GM12864 (cell line): ENCODE measurements around the gene HID1.
A peak's percentile ranks its signal among the peaks of the same experiment; 100 is the strongest.

ENCODE experiments used
- DNase-seq: peaks from one replicate; pipeline ENCODE4 v3.0.0-alpha.2; 2011; ENCODE audit warnings: low read depth
- H3K4me3 ChIP-seq: 2 replicates; pipeline ENCODE4 v1.5.1; 2011; ENCODE audit warnings: mild to moderate bottlenecking, low read depth, low read length, control low read depth
- TF ChIP-seq, protein P1 (sequence below): IDR thresholded peaks from 2 replicates; pipeline ENCODE4 v1.5.1; 2011; ENCODE audit warnings: low read depth, mild to moderate bottlenecking, moderate library complexity, low read length, control low read depth, inconsistent platforms; ENCODE audit errors: missing control alignments

HID1 gene

DNA sequence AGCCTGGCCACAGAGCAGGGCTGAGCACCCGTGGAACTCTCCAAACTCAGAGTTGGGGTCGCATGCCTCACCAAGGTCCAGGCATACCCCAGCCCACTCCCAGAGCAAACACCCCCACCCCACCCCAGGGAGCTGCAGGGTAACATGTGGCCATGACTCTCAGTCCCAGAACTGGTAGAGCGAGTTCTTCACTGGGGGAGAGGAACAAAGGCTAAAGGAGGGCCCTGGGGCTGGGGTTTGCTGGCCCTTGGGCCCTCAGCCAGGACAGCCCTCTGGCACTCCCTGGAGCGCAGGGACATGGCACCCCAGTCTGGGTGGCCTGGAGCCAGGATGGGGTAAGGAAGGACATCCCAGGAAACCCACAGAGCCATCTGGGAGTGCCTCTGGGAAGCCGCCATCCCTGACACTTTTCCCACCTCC, 4.2 kb downstream of the HID1 start:
- no peak overlapping the region for H3K4me3 ChIP-seq
- TF ChIP-seq, protein P1, sequence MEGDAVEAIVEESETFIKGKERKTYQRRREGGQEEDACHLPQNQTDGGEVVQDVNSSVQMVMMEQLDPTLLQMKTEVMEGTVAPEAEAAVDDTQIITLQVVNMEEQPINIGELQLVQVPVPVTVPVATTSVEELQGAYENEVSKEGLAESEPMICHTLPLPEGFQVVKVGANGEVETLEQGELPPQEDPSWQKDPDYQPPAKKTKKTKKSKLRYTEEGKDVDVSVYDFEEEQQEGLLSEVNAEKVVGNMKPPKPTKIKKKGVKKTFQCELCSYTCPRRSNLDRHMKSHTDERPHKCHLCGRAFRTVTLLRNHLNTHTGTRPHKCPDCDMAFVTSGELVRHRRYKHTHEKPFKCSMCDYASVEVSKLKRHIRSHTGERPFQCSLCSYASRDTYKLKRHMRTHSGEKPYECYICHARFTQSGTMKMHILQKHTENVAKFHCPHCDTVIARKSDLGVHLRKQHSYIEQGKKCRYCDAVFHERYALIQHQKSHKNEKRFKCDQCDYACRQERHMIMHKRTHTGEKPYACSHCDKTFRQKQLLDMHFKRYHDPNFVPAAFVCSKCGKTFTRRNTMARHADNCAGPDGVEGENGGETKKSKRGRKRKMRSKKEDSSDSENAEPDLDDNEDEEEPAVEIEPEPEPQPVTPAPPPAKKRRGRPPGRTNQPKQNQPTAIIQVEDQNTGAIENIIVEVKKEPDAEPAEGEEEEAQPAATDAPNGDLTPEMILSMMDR: no peak
- no peak for DNase-seq

DNA sequence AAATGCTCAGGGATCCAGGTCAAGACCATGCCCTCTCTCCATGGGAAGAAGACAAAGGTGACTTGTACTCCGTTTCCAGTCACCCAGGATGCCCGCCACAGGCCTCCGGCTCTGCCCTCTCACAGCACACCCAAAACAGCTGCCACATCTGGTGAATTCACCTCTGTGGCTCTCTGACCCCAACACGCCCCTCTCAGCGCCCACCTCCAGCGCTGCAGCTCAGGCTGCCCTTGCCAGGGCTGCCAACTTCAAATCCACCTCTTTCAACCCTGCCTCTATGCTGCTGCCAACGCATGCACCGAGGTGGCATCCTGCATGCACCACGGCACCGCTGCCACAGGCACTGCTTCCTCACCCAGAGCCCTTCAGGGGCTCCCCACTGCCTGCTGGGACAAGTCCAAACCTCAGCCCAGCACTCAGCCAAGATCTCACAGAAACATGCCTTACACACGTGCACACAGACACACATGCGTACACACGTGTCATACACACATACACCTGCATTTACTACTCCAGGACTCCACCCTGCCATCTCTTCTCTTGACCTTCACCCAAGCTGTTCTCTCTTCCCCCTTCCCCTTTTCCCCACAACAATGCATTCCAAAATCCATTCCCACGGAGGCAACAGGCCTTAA, 7.5 kb downstream of the HID1 start:
- no peak for DNase-seq
- no peak overlapping the region for H3K4me3 ChIP-seq
- TF ChIP-seq, protein P1: no peak

DNA sequence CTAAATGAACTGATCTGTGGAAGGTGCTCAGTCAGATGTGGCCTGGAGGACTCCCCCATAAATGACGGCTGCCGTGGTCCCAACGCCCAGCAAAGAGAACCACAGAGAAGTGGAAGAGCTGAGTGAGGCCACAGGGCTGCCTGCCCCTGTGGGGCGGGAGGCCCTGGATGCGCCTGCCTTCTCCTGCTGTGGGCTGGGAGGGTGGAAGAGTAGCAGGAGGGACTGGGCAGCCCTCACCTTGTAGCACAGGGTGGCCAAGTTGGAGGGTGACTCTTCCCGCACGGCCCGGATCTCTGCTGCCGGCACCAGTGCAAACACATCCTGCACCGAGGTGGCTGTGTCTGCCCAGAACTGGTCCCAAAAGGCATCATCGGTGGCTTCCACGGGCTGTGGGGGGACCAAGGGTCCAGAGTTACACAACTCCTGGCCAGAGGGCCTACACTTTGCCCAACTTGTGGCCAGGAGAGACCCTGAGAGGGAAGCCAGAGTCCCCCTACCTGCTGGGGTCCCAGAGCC, 8.3 kb downstream of the HID1 start:
- H3K4me3 ChIP-seq: no peak overlapping the region
- TF ChIP-seq, protein P1: no peak
- no peak for DNase-seq

DNA sequence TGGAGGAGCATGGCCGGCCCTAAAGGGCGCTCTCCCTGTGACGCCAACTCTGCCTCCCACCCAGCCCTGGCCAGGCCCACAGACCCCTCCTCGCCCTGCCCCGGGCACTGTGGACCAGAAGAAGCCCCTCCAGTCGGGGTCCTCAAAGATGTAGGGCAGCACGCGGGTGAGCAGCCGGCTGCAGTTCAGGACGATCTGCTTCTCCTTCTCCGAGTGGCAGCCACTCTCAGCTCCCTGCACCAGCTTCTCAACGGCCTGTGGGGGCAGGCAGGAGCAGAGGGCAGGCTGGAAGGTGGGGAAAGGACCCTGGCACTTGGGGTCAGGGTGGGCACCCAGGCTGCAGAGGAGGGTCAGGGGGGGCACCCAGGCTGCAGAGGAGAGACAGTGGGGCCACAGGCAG, 8.9 kb downstream of the HID1 start:
- H3K4me3 ChIP-seq: no peak overlapping the region
- DNase-seq: no peak
- TF ChIP-seq, protein P1: peak; percentile 16

DNA sequence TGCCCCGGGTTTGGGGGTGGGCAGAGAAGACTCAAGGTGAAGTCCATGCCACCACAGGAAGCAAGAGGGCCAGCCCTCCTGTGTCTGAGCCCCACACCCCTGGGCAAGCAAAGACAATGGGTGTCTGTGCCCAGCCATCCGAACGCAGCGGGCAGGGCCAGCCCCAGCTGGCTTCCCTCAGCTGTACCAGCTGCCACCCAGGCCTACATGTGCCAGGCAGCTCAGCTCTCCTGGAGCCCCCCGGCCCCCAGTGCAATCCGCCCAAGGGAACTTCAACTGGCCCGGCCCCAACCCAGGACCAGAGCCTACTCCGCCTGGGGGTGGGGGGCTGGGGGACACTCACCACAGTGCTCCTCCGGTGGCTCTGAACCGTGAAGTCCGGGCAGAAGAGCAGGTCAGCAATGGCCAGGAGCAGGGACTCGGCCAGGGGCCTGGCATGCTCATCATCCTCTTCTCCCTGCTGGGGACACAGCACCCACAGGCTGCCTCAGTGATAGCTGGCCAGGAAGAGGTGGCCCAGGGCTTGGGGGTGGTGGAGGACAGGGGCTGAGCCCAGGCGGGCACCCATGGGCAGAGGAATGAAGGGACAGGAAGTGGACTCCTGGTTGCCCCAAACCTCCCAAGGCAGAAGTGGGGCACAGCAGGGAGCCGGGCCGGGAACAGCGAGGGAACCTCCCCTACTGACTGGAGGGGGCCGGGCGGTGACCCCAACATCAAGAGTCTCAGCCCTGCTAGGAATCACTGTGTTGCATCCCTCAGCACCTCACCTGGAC, 9.8 kb downstream of the HID1 start:
- no peak for DNase-seq
- TF ChIP-seq, protein P1: no peak
- no peak overlapping the region for H3K4me3 ChIP-seq

DNA sequence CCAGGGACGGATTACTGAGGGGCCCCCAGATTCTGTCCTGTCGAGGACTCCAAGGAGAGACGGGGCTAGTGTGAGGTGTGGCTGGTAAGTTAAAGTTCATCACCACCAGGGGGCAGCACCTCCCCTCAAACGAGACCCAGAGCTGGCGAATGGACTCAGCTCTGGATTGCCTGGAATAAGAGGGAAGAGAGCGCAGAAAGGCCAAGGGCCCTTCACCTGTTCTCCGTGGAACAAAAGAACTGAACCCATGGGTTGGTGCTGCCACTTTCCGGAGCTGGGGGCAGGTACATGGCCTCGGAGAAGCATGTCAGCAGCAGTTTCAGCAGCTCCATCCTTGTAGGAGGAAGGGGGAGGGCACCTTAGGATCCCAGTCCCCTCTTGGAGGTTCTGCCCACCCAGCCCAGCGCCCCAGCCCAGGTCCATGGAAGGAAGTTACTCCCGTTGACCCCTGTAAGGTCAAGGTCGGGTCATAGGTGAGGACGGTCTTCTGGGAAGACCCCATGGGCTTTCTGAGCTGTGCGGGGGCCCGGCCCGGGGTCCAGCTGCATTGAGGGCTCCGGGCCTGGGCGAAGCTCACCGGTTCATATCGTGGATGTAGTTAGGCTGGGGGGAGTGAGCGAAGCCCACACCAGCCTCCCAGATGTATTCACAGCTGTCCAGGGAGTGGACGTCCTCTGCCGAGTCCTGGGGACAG, 10.8 kb downstream of the HID1 start:
- peak; percentile 41 for DNase-seq
- no peak overlapping the region for H3K4me3 ChIP-seq
- TF ChIP-seq, protein P1: peak; percentile 72
